IMR-90 (cell line): ENCODE measurements around the gene EYS. TPM values are rescaled to one million over a fixed set of nuclear protein-coding genes. Genes with fewer than 3 reads are reported as not detected.
A peak's percentile ranks its signal among the peaks of the same experiment; 100 is the strongest.

Experiments used
- ATAC-seq: fragments of 200-7000 bp; cut with Tn5 transposase; 2 replicates; pipeline ENCODE4 v1.9.1; 2020; ENCODE audit warnings: low read depth, mild to moderate bottlenecking, moderate library complexity
- BruUV-seq: library from RNA; stranded (reverse); fragments of 400-500 nt; replicated peaks from 2 replicates; lab custom pipeline; 2021; lab: Mats Ljungman, UMichigan
- CTCF ChIA-PET: fragments of 300-600 bp; formaldehyde crosslinking; extraction: SDS; loops from one replicate; lab custom pipeline; 2021; ENCODE audit warnings: antibody characterized with exemption; lab: Yijun Ruan, JAX
- POLR2A ChIA-PET: fragments of 300-600 bp; sonication (Branson Sonifier 250); formaldehyde crosslinking; loops from one replicate; lab custom pipeline; 2022; ENCODE audit warnings: antibody characterized with exemption; ENCODE audit not compliant: unreplicated experiment; lab: Charles Lee
- DNase-seq: peaks from one replicate; pipeline ENCODE4 v3.0.0; 2013
- H2AFZ ChIP-seq: replicated peaks from 2 replicates; pipeline ENCODE3; 2013; ENCODE audit warnings: low read length, mild to moderate bottlenecking; ENCODE audit not compliant: poor library complexity
- H2AK5ac ChIP-seq: 2 replicates; pipeline ENCODE4 v1.6.1; 2013; ENCODE audit warnings: low read depth, low read length, inconsistent platforms
- H2AK9ac ChIP-seq: replicated peaks from 2 replicates; pipeline ENCODE3; 2013; ENCODE audit warnings: mild to moderate bottlenecking, low read depth, low read length, moderate library complexity; ENCODE audit not compliant: poor library complexity
- H2BK120ac ChIP-seq: 2 replicates; pipeline ENCODE4 v1.6.1; 2013; ENCODE audit warnings: low read depth, low read length, inconsistent platforms
- H2BK15ac ChIP-seq: 3 replicates; pipeline ENCODE4 v1.6.1; 2013; ENCODE audit warnings: low read depth, low read length, inconsistent platforms
- H2BK20ac ChIP-seq: 2 replicates; pipeline ENCODE4 v1.6.1; 2013; ENCODE audit warnings: low read depth, mild to moderate bottlenecking, inconsistent platforms, low read length, moderate library complexity
- H2BK5ac ChIP-seq: 2 replicates; pipeline ENCODE4 v1.6.1; 2013; ENCODE audit warnings: mild to moderate bottlenecking, low read depth, low read length, inconsistent platforms; ENCODE audit not compliant: poor library complexity, severe bottlenecking
- H3K14ac ChIP-seq: replicated peaks from 2 replicates; pipeline ENCODE4 v1.6.1; 2013; ENCODE audit warnings: low read depth, low read length, inconsistent platforms
- H3K18ac ChIP-seq: 2 replicates; pipeline ENCODE4 v1.6.1; 2013; ENCODE audit warnings: low read depth, low read length, control low read depth
- H3K23ac ChIP-seq: 2 replicates; pipeline ENCODE4 v1.6.1; 2013; ENCODE audit warnings: low read depth, low read length, inconsistent platforms
- H3K27ac ChIP-seq: 2 replicates; pipeline ENCODE4 v1.5.1; 2013; ENCODE audit warnings: mild to moderate bottlenecking, control low read depth, low read length; ENCODE audit not compliant: insufficient read depth
- H3K27me3 ChIP-seq: 2 replicates; pipeline ENCODE4 v1.6.1; 2013; ENCODE audit warnings: low read length; ENCODE audit not compliant: control insufficient read depth, insufficient read depth
- H3K36me3 ChIP-seq: 2 replicates; pipeline ENCODE4 v1.6.1; 2013; ENCODE audit warnings: low read length, mixed read lengths; ENCODE audit not compliant: control insufficient read depth, insufficient read depth
- H3K4ac ChIP-seq: 2 replicates; pipeline ENCODE4 v1.6.1; 2013; ENCODE audit warnings: low read depth, low read length, inconsistent platforms
- H3K4me1 ChIP-seq: 2 replicates; pipeline ENCODE4 v1.6.1; 2013; ENCODE audit warnings: low read length, mixed read lengths; ENCODE audit not compliant: control insufficient read depth, insufficient read depth
- H3K4me2 ChIP-seq: 2 replicates; pipeline ENCODE4 v1.6.1; 2013; ENCODE audit warnings: low read depth, mild to moderate bottlenecking, control low read depth, low read length, moderate library complexity
- H3K4me3 ChIP-seq: 2 replicates; pipeline ENCODE4 v1.5.1; 2013; ENCODE audit warnings: low read depth, mild to moderate bottlenecking, control low read depth, low read length, moderate library complexity; ENCODE audit not compliant: insufficient read depth
- H3K56ac ChIP-seq: 2 replicates; pipeline ENCODE4 v1.6.1; 2013; ENCODE audit warnings: low read length, inconsistent platforms; ENCODE audit not compliant: insufficient read depth; ENCODE audit errors: extremely low read depth
- H3K79me1 ChIP-seq, 2 experiments: 2 replicates each; pipeline ENCODE4 v1.6.1; 2013; ENCODE audit warnings: low read length in 2 of 2, inconsistent platforms in 1 of 2, low read depth in 1 of 2
- H3K9ac ChIP-seq: 2 replicates; pipeline ENCODE4 v1.6.1; 2013; ENCODE audit warnings: low read depth, low read length, control low read depth
- H3K9me1 ChIP-seq: 2 replicates; pipeline ENCODE4 v1.6.1; 2013; ENCODE audit warnings: low read length, inconsistent platforms; ENCODE audit not compliant: insufficient read depth
- H3K9me3 ChIP-seq: 2 replicates; pipeline ENCODE4 v1.6.1; 2013; ENCODE audit warnings: low read length; ENCODE audit not compliant: control insufficient read depth, insufficient read depth
- H4K20me1 ChIP-seq: 2 replicates; pipeline ENCODE4 v1.6.1; 2013; ENCODE audit warnings: low read length, inconsistent platforms; ENCODE audit not compliant: insufficient read depth
- H4K5ac ChIP-seq: 2 replicates; pipeline ENCODE4 v1.6.1; 2013; ENCODE audit warnings: mild to moderate bottlenecking, low read depth, low read length, control low read depth
- H4K8ac ChIP-seq, 2 experiments: 2 replicates each; pipeline ENCODE4 v1.6.1; 2013; ENCODE audit warnings: low read depth in 2 of 2, low read length in 2 of 2, control low read depth in 1 of 2, inconsistent platforms in 1 of 2
- H4K91ac ChIP-seq: 2 replicates; pipeline ENCODE4 v1.6.1; 2013; ENCODE audit warnings: low read depth, low read length, inconsistent platforms; ENCODE audit not compliant: insufficient read depth
- CHD1 ChIP-seq: IDR thresholded peaks from 2 replicates; pipeline ENCODE4 v1.6.1; 2012; ENCODE audit warnings: low read depth, low read length, improper control_type of control experiment
- FOS ChIP-seq: fragments of 150-350 bp; IDR thresholded peaks from 2 replicates; pipeline ENCODE4 v1.6.1; 2016; ENCODE audit warnings: low read depth, low read length
- MXI1 ChIP-seq: IDR thresholded peaks from 2 replicates; pipeline ENCODE4 v1.6.1; 2012; ENCODE audit warnings: low read depth, mild to moderate bottlenecking, low read length, moderate library complexity, borderline replicate concordance
- NFE2L2 ChIP-seq: fragments of 150-350 bp; IDR thresholded peaks from 2 replicates; pipeline ENCODE4 v1.6.1; 2016; ENCODE audit warnings: low read depth, mild to moderate bottlenecking, low read length
- POLR2A ChIP-seq: IDR thresholded peaks from 2 replicates; pipeline ENCODE4 v1.6.1; 2012; ENCODE audit warnings: mild to moderate bottlenecking, low read depth, low read length
- RAD21 ChIP-seq: IDR thresholded peaks from 2 replicates; pipeline ENCODE4 v1.6.1; 2012; ENCODE audit warnings: low read length, improper control_type of control experiment
- RCOR1 ChIP-seq: IDR thresholded peaks from 2 replicates; pipeline ENCODE4 v1.6.1; 2012; ENCODE audit warnings: mild to moderate bottlenecking, low read length, improper control_type of control experiment; ENCODE audit not compliant: insufficient replicate concordance
- RFX5 ChIP-seq: IDR thresholded peaks from 2 replicates; pipeline ENCODE4 v1.8.0; 2012; ENCODE audit warnings: low read depth, mild to moderate bottlenecking, low read length, moderate library complexity
- SMC3 ChIP-seq: fragments of 150-350 bp; IDR thresholded peaks from 2 replicates; pipeline ENCODE4 v1.6.1; 2016; ENCODE audit warnings: low read depth, mild to moderate bottlenecking, antibody characterized with exemption, low read length, moderate library complexity
- dilution Hi-C: fragments of 300-500 bp; cut with HindIII; formaldehyde crosslinking; loops from one replicate; pipeline ENCODE4 v1.14.3; 2018; ENCODE audit warnings: low sequenced_read_pairs; ENCODE audit not compliant: unreplicated experiment
- in situ Hi-C: fragments of 300-500 bp; cut with MboI; formaldehyde crosslinking; loops from 3 replicates; pipeline ENCODE4 v1.14.3; 2019; ENCODE audit warnings: low sequenced_read_pairs, inconsistent platforms, mixed read lengths
- intact Hi-C: fragments of 100-400 bp; cut with micrococcal nuclease; formaldehyde crosslinking; loops from 2 replicates; pipeline ENCODE4 v1.10.0; 2022
- polyA plus RNA-seq, 3 experiments: library from polyadenylated mRNA; depleted of rRNA; stranded (reverse); fragments of >200 nt; gene quantifications; 2 replicates each; pipeline ENCODE4 v1.2.3, GENCODE V29; 2012; ENCODE audit warnings: low replicate concordance in 1 of 3
- total RNA-seq: library from RNA; depleted of rRNA; stranded (reverse); fragments of >200 nt; gene quantifications from 2 replicates; pipeline ENCODE4 v1.2.3, GENCODE V29; 2012
- TF ChIP-seq, protein P1 (sequence below): conservative IDR thresholded peaks from 2 replicates; pipeline ENCODE4 v1.5.1; 2012; ENCODE audit warnings: mild to moderate bottlenecking, low read depth, low read length, improper control_type of control experiment
- TF ChIP-seq, protein P2 (sequence below): fragments of 150-350 bp; IDR thresholded peaks from 2 replicates; pipeline ENCODE4 v1.6.1; 2017; ENCODE audit warnings: mild to moderate bottlenecking, antibody characterized with exemption, low read length, low read depth

The EYS gene
- total and polyA plus RNA-seq, 2 of the 4 experiments (the other 2 are of a cell fraction) = under 0.01 TPM; not detected in 1

DNA sequence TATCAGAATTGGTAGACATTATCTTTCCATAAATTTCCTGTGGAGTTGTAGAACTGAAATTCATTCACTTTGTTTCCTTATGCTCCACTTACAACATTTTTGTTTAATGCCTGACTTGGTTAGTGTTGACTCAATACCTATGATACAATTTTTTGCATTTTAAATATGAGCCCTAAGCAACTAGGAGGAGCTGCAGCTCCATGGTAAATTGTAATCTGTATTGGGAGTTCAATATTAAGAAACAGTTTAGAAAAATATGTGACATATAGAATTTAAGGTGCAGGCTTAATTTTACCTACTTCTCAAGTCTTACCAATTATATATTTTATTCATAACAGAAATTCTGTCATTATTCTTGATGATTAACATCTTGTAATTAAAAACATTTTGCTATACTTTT is 868.3 kb downstream of the EYS start:
- H2BK5ac ChIP-seq = no peak overlapping the region
- TF ChIP-seq FOS (no peak), CHD1 (no peak), RCOR1 (no peak), MXI1 (no peak), RAD21 (peak; percentile 25), NFE2L2 (no peak), RFX5 (no peak), SMC3 (no peak), POLR2A (no peak)
- TF ChIP-seq, protein P1, sequence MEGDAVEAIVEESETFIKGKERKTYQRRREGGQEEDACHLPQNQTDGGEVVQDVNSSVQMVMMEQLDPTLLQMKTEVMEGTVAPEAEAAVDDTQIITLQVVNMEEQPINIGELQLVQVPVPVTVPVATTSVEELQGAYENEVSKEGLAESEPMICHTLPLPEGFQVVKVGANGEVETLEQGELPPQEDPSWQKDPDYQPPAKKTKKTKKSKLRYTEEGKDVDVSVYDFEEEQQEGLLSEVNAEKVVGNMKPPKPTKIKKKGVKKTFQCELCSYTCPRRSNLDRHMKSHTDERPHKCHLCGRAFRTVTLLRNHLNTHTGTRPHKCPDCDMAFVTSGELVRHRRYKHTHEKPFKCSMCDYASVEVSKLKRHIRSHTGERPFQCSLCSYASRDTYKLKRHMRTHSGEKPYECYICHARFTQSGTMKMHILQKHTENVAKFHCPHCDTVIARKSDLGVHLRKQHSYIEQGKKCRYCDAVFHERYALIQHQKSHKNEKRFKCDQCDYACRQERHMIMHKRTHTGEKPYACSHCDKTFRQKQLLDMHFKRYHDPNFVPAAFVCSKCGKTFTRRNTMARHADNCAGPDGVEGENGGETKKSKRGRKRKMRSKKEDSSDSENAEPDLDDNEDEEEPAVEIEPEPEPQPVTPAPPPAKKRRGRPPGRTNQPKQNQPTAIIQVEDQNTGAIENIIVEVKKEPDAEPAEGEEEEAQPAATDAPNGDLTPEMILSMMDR = peak; percentile 9; the same call in 1 of the 2 replicates
- TF ChIP-seq, protein P2, sequence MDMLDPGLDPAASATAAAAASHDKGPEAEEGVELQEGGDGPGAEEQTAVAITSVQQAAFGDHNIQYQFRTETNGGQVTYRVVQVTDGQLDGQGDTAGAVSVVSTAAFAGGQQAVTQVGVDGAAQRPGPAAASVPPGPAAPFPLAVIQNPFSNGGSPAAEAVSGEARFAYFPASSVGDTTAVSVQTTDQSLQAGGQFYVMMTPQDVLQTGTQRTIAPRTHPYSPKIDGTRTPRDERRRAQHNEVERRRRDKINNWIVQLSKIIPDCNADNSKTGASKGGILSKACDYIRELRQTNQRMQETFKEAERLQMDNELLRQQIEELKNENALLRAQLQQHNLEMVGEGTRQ = no peak
- no peak overlapping the region for H3K18ac ChIP-seq
- no peak overlapping the region for H3K4me3 ChIP-seq
- BruUV-seq = no TSS peak
- H4K5ac ChIP-seq = no peak overlapping the region
- no peak overlapping the region for H3K14ac ChIP-seq
- in situ Hi-C loops = no loop called here
- DNase-seq = no peak
- H2AK9ac ChIP-seq = no peak overlapping the region
- ChIA-PET CTCF (no interaction called here), POLR2A (no interaction called here)
- H3K56ac ChIP-seq = no peak overlapping the region
- no peaks in the 10 kb centered on the region for H3K9me1 ChIP-seq
- no peak overlapping the region for H3K27ac ChIP-seq
- dilution Hi-C loops = no loop called here
- no peak overlapping the region for H2AK5ac ChIP-seq
- no peaks in the 10 kb centered on the region for H3K9me3 ChIP-seq
- H3K9ac ChIP-seq = no peak overlapping the region
- no peak overlapping the region for H2BK120ac ChIP-seq
- no peaks in the 10 kb centered on the region for H3K4me1 ChIP-seq
- H2BK15ac ChIP-seq = no peak overlapping the region
- intact Hi-C loops = no loop called here
- H4K91ac ChIP-seq = no peak overlapping the region
- no peak overlapping the region for H2BK20ac ChIP-seq
- H2AFZ ChIP-seq = no peak overlapping the region
- H4K20me1 ChIP-seq = no peaks in the 10 kb centered on the region
- no peak overlapping the region for H3K23ac ChIP-seq
- no peak overlapping the region for H3K4ac ChIP-seq
- no peaks in the 10 kb centered on the region for H3K79me1 ChIP-seq
- H4K8ac ChIP-seq = no peak overlapping the region
- H3K36me3 ChIP-seq = no peaks in the 10 kb centered on the region
- ATAC-seq = no peak
- H3K4me2 ChIP-seq = no peak overlapping the region
- H3K27me3 ChIP-seq = no peaks in the 10 kb centered on the region
